PFSK-1 (cell line): ENCODE results near the gene OR13J1.

Experiments
- FOXP2 ChIP-seq: optimal IDR thresholded peaks from 2 replicates; pipeline ENCODE3; 2011; ENCODE audit warnings: borderline replicate concordance, control low read depth, inconsistent platforms; ENCODE audit not compliant: insufficient read depth; ENCODE audit errors: extremely low read length, extremely low read depth
- POLR2AphosphoS5 ChIP-seq: IDR thresholded peaks from 2 replicates; pipeline ENCODE4 v1.6.1; 2012; ENCODE audit warnings: low read depth, mild to moderate bottlenecking, control low read depth, low read length, moderate library complexity
- REST ChIP-seq, 2 experiments: IDR thresholded peaks; 2 replicates each; pipeline versions ENCODE4 v1.6.1 to v1.8.0; 2011 to 2012; ENCODE audit warnings: low read depth in 2 of 2, low read length in 2 of 2, control low read depth in 1 of 2, inconsistent platforms in 1 of 2, mild to moderate bottlenecking in 1 of 2, moderate library complexity in 1 of 2; ENCODE audit not compliant: insufficient read depth in 1 of 2
- SIN3A ChIP-seq: IDR thresholded peaks from 2 replicates; pipeline ENCODE4 v1.6.1; 2012; ENCODE audit warnings: mild to moderate bottlenecking, low read length, moderate library complexity, borderline replicate concordance; ENCODE audit not compliant: insufficient read depth
- TAF1 ChIP-seq: IDR thresholded peaks from 2 replicates; pipeline ENCODE4 v1.6.1; 2012; ENCODE audit warnings: low read length, control low read depth, borderline replicate concordance; ENCODE audit not compliant: insufficient read depth

The OR13J1 gene

GRCh38 chr9:35852267-35852815 lies 17.9 kb downstream of the OR13J1 start:
- TF ChIP-seq POLR2AphosphoS5: no peak
- TF ChIP-seq TAF1: no peak
- no peak for TF ChIP-seq SIN3A
- TF ChIP-seq FOXP2: no peak
- TF ChIP-seq REST (IDR thresholded peaks at IDR 0.05; ENCODE audit: insufficient read depth in 1 of 2, low read depth in 2 of 2, low read length in 2 of 2): no peak

- TF ChIP-seq REST (IDR thresholded peaks at IDR 0.05; ENCODE audit: insufficient read depth in 1 of 2, low read depth in 2 of 2, low read length in 2 of 2) (no peak), SIN3A (no peak), TAF1 (no peak), FOXP2 (no peak), POLR2AphosphoS5 (no peak)
These were observed 22.2 kb downstream of the OR13J1 start for GRCh38 chr9:35847792-35848572.

- no peak for TF ChIP-seq POLR2AphosphoS5
These were observed 24.1 kb downstream of the OR13J1 start for GRCh38 chr9:35845824-35846771.

- TF ChIP-seq REST (IDR thresholded peaks at IDR 0.05; ENCODE audit: insufficient read depth in 1 of 2, low read depth in 2 of 2, low read length in 2 of 2): no peak
These were observed 25.5 kb downstream of the OR13J1 start for GRCh38 chr9:35844628-35845270.

GRCh38 chr9:35842795-35843194 lies 27.4 kb downstream of the OR13J1 start:
- no peak for TF ChIP-seq TAF1
- no peak for TF ChIP-seq REST (IDR thresholded peaks at IDR 0.05; ENCODE audit: insufficient read depth in 1 of 2, low read depth in 2 of 2, low read length in 2 of 2)
- no peak for TF ChIP-seq POLR2AphosphoS5
- TF ChIP-seq SIN3A: no peak
- TF ChIP-seq FOXP2: no peak
